ENCODE measurements around the gene TEAD3.

Gene TEAD3

DNA sequence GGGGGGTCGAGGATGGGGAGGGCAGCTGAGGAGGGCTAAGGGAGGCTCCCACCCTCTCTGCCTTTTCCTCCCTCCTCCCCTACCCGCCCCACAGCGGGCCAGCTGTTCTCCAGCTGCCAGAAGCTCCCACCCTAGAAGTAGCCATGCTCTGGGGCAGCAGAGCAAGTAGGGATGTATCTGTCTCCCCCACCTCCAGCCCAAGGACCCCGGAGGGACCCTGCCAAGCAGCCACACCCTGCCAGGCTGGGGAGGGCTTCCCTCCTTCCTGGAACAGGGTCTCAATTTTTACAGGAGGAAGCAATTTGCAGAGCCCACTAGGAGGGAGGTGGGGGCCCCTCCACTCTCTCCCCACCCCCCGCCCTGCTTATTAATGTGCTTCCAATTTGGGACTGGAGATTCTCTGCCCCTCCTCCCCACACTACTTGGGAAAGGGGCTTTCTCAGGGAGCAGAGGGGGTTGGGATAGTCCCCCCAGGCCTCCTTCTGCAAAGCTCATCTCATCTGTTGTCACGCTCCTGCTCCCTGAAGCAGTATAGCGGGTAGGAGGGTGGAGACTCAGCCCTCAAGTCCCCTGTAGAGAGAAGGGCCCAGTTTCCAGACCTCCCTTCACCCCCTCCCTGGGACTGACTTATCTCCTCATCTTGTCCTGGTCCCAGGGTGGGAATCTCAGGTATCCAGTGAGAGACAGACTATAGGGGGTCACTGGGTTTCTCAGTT lies 4.5 kb downstream of the TEAD3 start:
- no peak for DNase-seq (ENCODE audit: low read depth in 2 of 2)

DNA sequence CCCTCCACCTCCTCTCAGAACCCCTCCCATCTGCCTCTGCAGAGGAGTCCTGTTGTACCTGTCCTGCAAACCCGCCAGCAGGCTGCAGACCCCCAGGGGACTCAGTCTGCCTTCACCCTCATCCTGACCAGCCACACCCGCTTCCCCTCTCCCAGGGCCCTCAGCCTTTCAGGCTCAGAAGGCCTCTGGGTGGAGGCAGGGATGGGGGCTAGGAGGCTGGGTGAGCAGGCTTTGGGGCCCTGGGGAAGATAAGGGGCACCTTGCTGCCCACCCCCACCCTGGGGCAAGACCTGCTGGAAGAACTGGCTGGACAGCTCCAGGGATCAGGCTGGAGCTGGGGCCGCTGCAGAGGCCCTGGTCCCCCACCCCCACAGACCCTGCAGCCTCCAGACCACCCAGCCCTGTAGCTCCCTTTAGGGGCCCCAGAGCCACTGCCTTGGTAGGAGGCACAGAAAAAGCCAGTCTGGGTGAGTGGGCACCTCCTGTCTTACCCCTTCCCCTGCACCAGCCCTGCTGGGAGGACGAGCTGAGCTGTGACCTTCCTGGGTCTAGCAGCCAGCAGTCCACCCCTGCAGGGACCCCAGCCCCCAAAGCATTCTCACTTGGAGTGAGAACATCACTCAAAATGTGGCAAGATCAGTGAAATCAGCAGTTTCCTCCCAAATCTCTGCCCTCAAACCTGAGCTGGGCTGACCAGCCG lies 5.2 kb downstream of the TEAD3 start:
- DNase-seq (ENCODE audit: low read depth in 2 of 2), result no peak

DNA sequence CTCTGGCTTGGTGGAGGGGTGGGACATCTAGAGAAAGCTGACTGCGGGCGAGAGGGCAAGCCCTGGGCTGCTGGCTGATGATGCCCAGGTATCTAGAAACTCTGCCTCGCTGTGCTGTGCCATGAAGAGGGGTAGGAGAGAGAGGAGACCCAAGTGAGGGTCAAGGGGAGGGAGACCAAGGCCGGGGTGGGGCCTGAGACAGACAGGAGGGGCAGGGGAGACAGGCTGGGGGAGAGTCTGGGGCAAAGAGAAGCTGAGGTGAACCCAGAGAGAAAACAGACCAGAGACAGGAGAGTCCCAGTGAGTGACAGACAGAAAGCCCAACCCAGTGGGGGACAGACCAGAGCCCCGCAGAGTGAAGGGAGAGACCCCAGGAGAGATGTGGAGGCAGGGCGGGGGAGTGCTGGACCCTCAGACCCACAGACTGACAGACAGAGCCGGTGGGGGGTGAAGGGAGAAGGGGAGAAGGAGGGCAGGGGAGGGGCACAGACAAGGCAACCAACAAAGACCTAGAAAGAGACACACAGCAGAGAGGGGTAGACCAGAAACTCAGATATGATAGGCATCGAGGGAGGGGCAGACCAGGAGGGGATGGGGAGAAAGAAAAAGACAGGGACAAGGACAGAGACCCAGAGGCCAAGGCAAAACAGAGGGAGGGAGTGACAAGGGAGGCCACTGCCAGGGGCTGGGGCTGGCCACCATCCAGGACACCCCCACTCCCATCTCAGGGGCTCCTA lies 5.9 kb downstream of the TEAD3 start:
- DNase-seq (ENCODE audit: low read depth in 2 of 2), result no peak

DNA sequence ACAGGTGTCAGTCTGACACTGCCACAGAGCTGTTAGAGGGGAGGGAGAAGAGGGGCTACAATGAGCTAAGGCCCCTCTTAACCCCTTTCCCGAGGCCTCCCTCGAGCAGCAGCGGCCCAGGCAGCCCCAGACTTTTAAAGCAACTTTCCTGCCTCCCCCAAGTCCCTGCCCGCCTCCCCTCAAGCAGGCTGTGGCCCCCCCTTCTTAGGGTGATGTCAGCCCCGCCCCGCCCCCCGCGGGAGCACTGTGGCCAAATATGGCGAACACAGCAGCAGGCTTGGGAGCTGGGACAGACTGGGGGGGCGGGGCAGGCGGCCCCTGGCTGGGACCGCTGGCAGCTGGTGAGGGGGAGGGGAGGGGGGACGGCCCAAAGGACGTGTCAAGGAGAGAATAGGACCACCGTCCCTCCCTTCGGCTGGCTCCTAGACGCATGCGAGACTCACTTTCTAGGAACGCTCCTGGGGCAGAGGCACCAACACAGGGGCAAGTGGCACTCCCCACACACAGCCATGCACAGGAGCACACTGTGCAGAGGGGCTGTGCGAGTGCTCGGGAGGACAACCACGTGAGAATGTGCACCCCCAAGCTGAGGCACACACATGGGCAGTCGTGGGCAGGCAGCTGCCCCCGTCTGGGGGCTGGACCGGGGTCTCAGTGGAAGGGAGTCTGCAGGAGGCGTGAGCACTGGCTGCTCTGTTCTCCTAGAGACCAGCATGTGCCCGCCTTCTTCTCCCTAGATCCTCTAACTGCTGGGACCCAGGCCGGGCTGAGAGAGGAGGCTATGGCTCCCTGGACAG lies 6.7 kb downstream of the TEAD3 start:
- no peak for DNase-seq (ENCODE audit: low read depth in 2 of 2)

DNA sequence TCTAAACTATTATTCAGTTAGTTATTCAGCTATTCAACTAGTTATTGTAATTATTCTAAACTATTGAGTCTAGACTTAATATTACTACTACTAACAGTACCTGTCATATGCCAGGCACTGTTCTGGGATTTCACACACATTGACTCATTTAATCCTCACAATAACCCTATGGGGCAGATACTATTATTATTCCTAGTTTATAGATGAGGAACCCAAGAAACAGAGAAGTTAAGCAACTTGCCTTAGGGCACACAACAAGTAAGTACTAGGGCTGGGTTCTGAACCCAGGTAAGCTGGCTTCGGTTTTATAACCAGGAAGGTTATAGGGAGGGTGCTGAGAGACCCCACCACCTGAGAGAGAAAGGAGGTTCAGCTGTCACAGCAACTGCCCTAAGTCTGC lies 7.8 kb downstream of the TEAD3 start:
- DNase-seq (ENCODE audit: low read depth in 2 of 2), result no peak

DNA sequence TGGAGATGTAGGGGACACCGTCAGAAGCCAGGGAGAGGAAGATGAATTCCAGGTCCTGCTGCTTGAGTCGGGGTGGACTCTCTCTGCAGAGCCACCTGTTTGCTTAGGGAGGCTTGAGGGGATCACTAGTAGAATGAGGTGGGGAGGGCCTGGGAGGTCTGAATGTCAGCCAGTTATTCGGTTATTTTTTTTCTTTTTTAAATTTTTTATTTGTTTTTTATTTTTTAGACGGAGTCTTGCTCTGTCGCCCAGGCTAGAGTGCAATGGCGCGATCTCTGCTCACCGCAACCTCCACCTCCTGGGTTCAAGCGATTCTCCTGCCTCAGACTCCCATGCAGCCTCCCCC lies 8.4 kb downstream of the TEAD3 start:
- DNase-seq (ENCODE audit: low read depth in 2 of 2), result no peak

DNA sequence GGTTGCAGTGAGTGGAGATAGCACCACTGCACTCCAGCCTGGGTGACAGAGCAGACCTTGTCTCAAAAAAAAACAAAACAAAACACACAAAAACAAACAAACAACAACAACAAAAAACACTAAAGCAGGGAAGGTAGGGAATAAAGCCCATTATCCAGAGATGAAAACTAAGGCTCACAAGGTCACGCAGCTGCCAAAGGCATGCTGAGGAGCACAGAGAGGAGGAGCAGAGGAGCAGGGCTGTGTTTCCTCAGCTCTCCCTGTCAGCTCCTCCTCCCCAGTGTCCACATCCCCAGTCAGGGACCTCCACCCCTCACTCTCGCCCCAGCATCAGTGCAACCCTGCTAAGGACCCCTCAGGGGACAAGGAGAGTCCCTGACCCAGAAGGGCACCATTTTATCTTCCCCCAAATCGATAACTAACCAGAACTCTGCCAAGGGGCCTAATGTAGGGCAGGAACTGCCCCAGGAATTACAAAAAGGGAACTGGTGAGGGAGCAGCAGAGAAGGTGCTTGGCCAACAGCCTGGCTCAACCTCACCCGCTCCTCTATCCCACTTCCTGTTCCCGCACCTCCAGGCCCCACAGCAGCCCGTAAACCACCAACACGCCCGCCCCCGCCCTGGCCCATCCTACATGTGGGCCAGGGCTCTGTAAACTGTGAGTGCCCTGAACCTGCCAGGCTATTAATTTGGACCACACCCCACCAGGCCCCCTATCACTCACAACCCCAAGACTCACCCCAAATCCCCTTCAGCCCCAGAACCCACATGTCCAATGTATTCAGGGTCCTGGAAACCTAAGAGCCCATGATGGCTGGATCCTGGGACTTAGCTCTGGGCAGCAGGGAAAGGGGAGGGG lies 9.0 kb downstream of the TEAD3 start:
- no peak for DNase-seq (ENCODE audit: low read depth in 2 of 2)

DNA sequence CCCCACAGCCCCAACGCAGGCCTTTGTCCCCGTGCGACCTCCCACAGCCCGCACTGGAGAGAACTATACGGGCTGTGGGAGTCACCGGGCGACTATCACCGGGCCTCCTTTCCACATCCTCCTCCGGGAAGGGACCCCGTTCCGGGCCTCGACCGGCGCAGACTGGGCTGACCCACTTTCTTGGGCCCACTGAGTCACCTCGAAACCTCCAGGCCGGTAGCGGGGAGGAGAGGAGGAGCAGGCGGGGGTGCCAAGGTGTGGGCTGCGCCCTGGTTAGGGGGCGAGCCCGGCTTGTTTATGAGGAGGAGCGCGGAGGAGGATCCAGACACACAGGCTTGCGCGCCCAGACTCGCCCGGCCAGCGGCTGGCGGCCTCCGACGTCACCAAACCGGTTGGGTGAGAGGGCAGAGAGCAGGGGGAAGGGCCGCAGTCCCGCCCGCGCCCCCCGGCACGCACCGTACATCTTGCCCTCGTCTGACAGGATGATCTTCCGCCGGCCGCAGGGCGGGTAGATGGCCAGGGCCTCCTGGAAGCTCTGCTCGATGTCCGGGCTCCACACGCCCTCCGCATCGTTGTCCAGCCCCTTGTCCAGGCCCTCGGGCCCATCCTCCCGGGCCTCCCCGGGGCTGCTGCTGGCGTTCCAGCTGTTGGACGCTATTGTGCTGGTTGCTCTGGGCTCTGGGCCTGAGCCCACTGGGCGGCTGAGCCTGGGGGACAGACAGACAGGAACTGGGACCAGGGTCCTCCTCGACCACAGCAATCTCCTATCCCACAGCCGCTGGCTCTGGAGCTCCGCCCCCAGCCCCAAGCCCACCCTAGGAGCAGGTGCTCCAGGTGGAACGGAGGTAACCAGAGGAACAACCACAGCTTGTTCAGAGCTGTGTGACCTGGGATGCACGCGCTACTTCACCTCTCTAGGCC lies 10.6 kb downstream of the TEAD3 start:
- DNase-seq (ENCODE audit: low read depth in 2 of 2), result no peak

DNA sequence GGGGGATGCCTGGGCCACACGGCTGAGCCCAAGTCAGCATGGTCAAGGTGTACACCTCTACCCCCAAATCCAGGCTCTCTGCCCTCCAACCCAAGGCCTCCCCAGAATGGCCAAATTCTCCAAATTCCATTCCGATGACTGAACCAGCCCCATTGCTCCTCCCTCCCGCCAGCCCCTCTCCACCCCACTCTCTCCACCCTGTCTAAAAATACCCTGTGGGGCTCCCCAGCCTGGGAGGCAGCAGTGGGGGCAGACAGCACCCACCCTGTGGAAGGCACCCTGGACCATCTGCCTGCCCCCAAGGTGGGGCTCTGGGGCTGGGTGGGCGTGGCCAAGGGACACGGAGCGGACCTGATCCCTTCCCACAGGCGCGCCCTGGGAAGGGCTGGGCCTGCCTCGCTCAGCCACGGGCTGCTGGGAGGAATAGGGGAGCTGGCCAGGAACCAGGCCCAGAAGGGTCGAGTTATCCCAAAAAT lies 11.4 kb downstream of the TEAD3 start:
- no peak for DNase-seq (ENCODE audit: low read depth in 2 of 2)

DNA sequence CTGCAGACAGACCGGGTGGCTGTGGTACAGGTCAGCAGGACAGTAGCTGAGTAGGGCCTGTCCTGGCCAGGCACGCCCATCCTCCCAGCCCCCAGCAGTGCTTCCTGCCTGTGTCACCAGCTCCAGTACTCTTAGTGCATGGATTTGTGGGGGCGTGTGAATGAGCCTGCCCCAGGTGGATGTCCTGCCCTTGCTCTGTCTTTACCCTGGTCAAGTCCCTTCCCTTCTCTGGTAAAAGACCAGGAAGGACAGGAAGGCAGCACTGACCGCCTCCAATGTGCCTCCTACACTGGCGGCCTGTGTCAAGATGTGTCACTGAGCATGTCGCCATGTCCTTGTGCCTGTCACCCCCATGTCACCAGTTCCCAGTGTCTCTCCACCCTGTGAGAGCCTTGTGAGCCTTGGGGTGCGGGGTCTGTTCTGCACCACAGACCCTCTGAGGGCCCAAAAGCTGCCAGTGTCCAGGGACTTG lies 11.9 kb downstream of the TEAD3 start:
- DNase-seq (ENCODE audit: low read depth in 2 of 2), result no peak

DNA sequence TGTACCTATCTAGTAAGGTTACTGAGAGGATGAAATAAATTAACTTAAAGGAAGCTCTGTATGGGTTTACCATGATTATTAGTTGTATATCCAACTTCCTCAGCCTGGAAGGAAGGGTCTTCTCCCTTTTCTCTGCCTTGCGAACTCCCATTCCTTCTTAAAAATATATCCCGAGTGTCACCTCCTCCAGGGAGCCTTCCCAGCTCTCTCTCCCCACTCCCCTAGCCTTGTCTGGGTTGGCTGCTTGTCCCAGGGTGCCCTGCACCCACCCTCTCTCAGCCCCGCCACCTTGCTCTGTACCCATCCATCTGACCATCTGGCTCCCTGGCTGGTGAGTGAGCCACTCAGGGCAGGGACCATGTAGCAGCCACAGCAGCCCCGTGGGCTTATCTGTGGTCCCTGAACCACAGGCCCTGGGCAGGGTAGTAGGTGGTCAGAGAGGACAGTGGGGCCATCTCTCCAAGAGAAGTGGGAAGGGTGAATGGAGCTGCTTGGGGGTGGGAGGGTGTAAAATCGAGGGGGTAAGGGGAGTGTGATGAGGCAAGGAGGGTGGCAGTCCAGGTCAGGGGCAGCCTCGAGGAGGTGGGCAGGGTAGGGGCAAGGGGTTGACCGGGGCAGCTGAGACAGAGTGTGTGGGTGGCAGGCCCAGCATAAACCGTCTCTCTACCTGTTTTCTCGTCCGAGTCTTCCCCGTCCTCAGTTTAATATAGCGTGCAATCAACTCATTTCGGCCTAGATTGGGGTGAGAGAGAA lies 12.8 kb downstream of the TEAD3 start:
- no peak for DNase-seq (ENCODE audit: low read depth in 2 of 2)

DNA sequence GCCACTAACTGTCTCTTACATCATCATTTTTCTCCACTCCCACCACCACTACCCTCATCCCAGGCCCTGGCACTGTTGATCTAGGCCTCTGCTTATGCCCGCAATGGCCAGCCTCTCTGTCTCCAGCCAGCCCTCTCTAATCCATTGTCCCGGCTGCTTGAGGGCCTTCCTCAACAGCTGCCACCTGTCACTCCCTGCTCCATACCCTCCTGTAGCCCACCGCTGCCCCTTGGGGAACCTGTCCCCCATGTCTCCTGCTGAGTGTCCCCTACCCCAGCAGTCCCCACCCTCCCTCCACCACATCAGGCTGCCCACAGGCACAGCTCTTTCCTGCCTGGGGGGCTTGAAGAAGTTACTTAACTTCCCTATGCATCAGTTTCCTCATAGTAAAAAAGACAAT lies 13.4 kb downstream of the TEAD3 start:
- no peak for DNase-seq (ENCODE audit: low read depth in 2 of 2)

DNA sequence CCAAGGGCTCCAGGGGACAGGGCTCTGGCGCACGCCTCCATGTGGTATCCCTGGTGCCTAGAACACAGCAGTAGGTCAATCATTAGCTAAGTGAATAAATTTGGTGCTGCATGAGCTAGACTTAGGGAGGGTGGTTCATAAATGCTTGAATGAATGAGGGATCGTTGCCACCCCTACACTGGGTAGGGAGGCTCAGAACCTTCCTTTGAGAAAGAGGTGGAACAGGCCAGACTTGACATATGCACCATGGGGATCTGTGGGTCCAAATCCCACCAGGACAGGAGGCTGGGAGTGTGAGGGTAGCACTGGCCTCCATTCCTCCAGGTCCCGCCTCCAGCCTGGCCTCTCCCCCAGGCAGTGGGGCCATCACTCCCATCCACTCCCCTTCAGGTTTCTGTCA lies 13.8 kb downstream of the TEAD3 start:
- DNase-seq (ENCODE audit: low read depth in 2 of 2), result no peak

DNA sequence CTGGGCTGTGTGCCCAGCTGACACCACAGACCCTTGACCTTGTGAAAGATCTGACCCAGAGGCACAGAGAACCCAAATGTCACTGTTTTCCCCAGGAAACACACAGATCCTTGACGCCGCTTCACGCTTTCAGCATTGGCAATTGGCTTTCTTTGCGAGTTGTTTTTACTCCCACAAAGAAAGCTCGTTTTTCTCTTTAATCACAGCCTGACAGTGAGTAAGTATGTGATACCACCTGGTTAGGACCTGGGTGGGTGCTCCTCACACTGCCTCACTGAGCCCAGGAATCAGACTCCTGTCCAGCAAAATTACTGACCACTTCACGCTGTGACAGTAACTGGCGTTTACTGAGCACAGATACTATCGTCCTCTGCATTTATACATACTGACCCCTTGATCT lies 15.7 kb downstream of the TEAD3 start:
- no peak for DNase-seq (ENCODE audit: low read depth in 2 of 2)

DNA sequence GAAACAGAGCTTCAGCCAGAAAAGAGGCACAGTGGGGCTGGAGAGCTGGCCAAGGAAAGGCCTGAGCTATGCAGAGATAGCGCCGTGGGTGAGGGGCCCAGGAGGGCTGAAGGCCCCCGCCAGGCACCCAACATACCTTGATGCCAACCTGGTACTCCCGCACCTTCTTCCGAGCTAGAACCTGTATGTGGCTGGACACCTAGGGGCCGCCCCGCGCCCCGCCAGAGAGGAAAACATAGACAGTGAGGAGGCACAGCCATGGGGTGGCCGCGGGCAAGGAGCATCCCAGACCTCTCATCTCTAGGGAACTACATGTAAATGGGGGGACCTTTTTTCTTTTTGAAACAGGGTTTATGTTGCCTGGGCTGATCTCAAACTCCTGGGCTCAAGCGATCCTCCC lies 16.7 kb downstream of the TEAD3 start:
- DNase-seq (ENCODE audit: low read depth in 2 of 2), result no peak

DNA sequence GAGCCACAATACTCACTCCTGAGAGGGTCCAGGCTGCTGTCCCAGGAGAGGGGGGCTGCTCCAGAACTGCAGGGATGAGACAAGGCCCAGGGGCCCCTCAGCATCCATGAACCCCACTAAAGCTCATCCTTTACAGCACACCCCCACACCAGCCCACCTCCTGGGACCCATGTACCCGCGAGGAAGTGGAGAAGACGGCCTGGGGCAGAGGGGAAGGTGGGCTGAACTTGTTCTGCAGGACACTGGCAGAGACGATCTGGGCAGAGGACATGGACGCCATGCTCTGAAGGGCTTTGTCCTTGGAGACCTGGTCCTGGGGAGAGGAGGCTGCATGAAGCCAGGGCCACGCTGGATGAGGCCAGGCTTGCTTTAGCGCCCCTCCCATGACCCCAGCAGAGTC lies 18.6 kb downstream of the TEAD3 start:
- no peak for DNase-seq (ENCODE audit: low read depth in 2 of 2)

DNA sequence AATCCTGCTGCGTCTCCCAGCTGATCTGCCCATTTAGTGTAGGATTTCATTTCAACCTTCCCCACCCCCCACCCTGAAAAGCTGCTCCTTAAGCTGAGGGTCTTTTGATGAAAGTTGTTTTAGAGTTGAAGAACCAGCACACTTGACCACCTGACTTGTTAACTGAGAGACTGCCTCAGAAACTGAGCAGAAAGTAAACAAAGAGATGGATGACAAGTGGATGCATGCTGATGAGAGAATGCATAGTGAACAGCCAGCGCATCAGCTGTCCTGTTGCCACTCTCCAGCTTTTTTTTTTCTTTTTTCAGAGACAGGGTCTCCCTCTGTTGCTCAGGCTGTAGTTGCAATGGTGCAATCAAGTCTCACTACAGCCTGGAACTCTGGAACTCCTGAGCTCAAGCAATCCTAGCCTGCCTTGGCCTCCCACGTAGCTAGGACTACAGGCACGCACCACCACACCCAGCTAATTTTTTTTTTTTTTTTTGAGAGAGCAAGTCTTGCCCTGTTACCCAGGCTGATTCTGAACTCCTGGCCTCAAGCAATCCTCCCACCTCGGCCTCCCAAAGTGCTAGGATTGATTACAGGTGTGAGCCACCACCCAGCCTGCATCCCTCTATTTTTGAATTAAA lies 19.2 kb downstream of the TEAD3 start:
- no peak for DNase-seq (ENCODE audit: low read depth in 2 of 2)

DNA sequence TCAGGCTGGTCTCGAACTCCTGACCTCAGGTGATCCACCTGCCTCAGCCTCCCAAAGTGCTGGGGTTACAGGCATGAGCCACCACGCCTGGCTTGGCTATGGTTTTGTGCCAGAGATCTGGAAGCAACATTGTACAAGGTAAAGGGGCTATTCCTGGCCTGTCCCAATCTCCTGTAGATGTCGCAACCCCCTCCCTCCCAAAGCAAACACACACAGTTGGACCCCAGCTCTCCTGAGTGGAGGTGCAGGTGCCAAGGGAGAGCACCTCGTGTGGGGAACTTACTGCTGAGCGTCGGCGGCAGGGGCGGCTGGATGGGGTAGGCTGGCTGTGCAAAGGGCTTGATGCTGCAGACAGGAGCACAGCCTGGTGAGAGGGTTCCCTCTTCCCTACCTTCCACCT lies 19.9 kb downstream of the TEAD3 start:
- DNase-seq (ENCODE audit: low read depth in 2 of 2), result no peak

DNA sequence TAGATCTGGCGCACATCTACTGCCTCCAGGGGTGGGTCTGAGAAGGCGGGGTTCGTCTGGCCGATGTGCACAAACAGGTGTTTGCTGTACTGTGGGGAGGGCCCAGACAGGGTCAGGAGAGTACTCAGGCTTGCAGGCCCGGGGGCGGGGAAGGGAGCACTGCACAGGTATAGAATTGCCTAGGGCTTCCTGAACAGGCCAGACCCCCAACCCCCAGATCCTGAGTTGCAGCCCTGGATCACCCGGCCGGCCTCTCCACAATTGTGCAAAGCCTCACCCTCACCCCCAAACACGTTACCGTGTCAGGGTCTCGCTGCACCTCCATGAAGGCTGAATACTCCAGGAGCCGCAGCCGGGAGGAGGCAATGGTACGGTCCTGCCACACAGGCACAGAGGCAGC lies 20.9 kb downstream of the TEAD3 start:
- no peak for DNase-seq (ENCODE audit: low read depth in 2 of 2)
